Measurements from ENCODE around the gene UGT1A10.

DNA sequence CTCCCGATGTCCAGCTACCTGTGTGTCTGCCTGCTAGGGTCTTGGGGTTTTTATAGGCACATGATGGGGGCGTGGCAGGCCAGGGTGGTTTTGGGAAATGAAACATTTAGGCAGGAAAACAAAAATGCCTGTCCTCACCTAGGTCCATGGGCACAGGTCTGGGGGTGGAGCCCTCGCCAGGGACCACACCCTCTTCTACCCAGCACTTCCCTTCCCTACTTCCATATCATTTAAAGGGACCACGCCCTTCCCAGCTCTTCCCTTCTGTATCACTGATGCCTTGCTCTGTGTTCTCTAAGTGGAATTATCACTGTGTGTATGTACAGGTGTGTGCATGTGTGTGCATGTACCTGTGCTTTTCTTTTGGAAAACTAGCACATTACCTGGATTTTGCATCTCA is 130.2 kb downstream of the UGT1A10 start:
- TF ChIP-seq TAF1 (IDR thresholded peaks at IDR 0.05; ENCODE audit: low read depth, low read length) (no peak), POLR2A (IDR thresholded peaks at IDR 0.05; ENCODE audit: low read depth, low read length) (no peak), POLR2AphosphoS5 (IDR thresholded peaks at IDR 0.05; ENCODE audit: low read depth, low read length) (no peak), SPI1 (IDR thresholded peaks at IDR 0.05; ENCODE audit: low read depth, low read length) (no peak)
